Thyroid gland (tissue), 4 donors: ENCODE measurements around the gene PI16.

ENCODE experiments used
- CTCF ChIP-seq, 6 experiments: fragments of 200-600 bp in 3 of 6; fragments of 450-650 bp in 3 of 6; sonication (generic) in 3 of 6; IDR thresholded peaks; one replicate each; pipeline ENCODE4 v1.5.1; 2016 to 2019; ENCODE audit warnings: antibody characterized with exemption in 6 of 6, mild to moderate bottlenecking in 2 of 6, inconsistent platforms in 1 of 6, moderate library complexity in 1 of 6
- POLR2A ChIP-seq, 2 donors: fragments of 450-650 bp; IDR thresholded peaks; one replicate each; pipeline ENCODE4 v1.6.1; 2017; ENCODE audit warnings: antibody characterized with exemption in 2 of 2, mild to moderate bottlenecking in 2 of 2, moderate library complexity in 1 of 2

- TF ChIP-seq CTCF (IDR thresholded peaks at IDR 0.05): no peak
- no peak for TF ChIP-seq POLR2A (IDR thresholded peaks at IDR 0.05)
Measured at GRCh38 chr6:36936824-36937223, 17.7 kb upstream of the PI16 start.
